Tibial nerve (tissue), 3 donors: ENCODE measurements around the gene MAGEB3.

Experiments
- CTCF ChIP-seq, 5 experiments: fragments of 200-600 bp in 3 of 5; fragments of 450-650 bp in 2 of 5; sonication (generic) in 3 of 5; IDR thresholded peaks; one replicate each; pipeline ENCODE4 v1.5.1; 2016 to 2019; ENCODE audit warnings: antibody characterized with exemption in 5 of 5, mild to moderate bottlenecking in 3 of 5, moderate library complexity in 2 of 5
- POLR2A ChIP-seq, 2 donors: fragments of 450-650 bp; IDR thresholded peaks; one replicate each; pipeline ENCODE4 v1.6.1; 2017; ENCODE audit warnings: antibody characterized with exemption in 2 of 2, mild to moderate bottlenecking in 2 of 2, moderate library complexity in 2 of 2

GRCh38 chrX:30215357-30215843 is 15.1 kb upstream of the MAGEB3 start, which contains the start of gene MAGEB2:
- TF ChIP-seq CTCF (IDR thresholded peaks at IDR 0.05) (no peak), POLR2A (IDR thresholded peaks at IDR 0.05) (no peak)
